ENCODE results near the gene THRAP3. TPM values are rescaled to one million over a fixed set of nuclear protein-coding genes. Genes with fewer than 3 reads are reported as not detected.

Gene THRAP3
- polyA plus RNA-seq, 1 donor from 2014 or later: 97.9 TPM

DNA sequence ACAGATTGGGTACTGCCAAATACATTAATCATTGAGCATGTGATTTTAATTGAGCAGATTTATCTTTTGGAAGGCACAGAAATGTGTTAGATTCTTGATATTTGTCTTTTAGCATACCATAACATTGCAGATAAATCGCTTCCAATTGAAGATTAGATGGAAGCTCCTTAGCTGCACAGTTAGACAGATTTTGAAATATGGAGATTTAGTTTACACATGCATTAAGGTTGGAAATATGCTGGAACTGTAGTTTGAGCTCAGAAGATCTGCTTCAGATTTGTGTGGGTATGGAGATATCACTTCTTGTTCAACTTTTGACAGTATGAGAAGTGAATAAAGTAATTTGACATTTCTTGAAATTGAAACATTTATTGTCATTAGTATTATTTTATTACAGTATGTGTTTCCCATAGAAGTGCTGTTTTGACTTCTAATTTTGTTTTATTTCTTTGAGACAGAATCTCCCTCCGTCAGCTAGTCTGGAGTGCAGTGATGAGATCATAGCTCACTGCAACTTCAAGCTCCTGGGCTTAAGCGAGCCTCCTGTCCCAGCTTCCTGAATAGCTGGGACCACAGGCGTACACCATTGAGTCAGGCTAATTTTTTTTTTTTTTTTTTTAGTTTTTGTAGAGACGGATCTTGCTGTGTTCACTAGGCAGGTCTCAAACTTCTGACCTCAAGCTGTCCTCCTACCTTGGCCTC is 29.1 kb downstream of the THRAP3 start:
- Mint-ChIP-seq H3K4me3 (peak overlapping the region in 1 of 4 donors; percentile 65), H3K36me3 (peaks cover 4% of the 10 kb centered on the region), H3K27ac (no peak overlapping the region), H3K4me1 (peaks cover 36 to 66% (median 57%) of the 10 kb centered on the region in 3 donors), H3K9me3 (peaks cover 0 to 2% (median 0%) of the 10 kb centered on the region in 3 donors), H3K27me3 (no peaks in the 10 kb centered on the region)

DNA sequence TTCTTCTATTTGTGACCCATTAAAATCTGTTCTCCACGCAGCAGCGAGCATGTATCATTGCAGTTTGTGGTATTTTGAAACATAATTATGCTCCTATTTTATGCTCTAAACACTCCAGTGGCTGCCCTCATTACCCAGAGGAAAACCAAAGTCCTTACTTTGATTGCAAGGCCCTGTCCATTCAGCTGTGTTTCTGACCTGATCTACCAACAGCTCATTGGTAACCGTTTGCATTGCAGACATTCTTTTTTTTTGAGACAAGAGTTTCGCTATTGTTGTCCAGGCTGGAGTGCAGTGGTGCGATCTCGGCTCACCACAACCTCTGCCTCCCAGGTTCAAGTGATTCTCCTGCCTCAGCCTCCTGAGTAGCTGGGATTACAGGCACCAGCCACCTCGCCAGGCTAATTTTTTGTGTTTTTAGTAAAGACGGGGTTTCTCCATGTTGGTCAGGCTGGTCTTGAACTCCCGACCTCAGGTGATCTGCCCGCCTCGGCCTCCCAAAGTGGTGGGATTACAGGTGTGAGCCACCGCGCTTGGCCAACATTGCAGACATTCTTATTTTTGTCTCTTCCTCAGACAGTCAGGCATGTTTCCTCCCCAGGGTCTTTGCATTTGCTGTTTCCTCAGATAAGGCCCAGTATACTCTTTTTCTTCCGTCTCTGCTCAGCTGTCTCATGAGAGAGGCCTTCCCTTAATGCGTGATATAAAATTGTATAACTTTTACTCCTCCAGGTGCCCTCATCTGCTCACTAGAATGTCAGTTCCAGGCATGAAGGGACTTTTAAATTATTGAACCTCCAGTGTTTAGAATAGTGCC is 32.5 kb downstream of the THRAP3 start:
- Mint-ChIP-seq H3K27ac (peak overlapping the region; percentile 65 to 92 (median 81)), H3K27me3 (no peaks in the 10 kb centered on the region), H3K36me3 (peaks cover 2% of the 10 kb centered on the region), H3K4me1 (peaks cover 32 to 54% (median 44%) of the 10 kb centered on the region in 3 donors), H3K9me3 (peaks cover 0 to 2% (median 0%) of the 10 kb centered on the region in 3 donors), H3K4me3 (peak overlapping the region in 2 of 4 donors; percentile 43 to 81)

DNA sequence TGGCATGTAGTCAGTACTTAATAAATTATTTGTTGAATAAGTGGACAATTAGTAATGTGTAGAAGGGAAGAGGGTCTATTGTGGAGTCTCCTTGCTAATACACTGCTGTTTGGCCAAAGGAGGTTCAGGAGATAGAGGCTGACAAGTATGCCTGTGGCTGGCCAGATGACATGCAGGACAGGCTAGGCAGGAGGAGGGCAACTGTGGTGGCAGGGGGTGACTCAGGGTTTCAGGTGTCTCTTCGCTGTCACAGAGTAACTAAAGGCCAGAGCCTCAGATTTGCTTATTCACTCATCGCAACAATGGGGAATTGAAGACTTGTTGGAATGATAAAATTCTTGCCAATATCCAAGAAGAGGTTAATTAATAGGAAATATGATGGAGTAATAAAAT is 33.1 kb downstream of the THRAP3 start:
- Mint-ChIP-seq H3K27ac (peak overlapping the region; percentile 65 to 98 (median 92)), H3K36me3 (peaks cover 2% of the 10 kb centered on the region), H3K9me3 (peaks cover 0 to 2% (median 0%) of the 10 kb centered on the region in 3 donors), H3K27me3 (no peaks in the 10 kb centered on the region), H3K4me1 (peaks cover 32 to 53% (median 41%) of the 10 kb centered on the region in 3 donors), H3K4me3 (peak overlapping the region in 3 of 4 donors; percentile 43 to 81 (median 72))

DNA sequence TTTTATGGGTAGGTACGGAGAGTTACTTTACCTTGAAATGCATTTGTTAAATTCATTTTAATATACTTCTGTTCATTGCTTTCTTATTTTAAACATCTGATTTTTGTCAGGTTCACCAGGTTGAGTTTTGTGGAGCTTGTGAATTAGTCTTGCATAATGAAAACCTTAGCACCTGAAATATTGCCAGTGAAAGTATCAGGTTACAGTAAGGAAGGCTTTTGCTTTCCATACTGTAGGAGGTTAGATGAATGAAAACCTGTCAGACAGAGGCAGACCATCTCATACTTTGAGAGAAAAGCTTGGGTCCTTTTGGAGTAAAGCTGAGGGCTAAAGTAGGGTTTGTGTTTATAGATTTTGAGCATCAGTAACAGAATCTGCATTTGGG is 34.7 kb downstream of the THRAP3 start:
- Mint-ChIP-seq H3K4me3 (peak overlapping the region in 1 of 4 donors; percentile 52), H3K4me1 (peaks cover 28 to 51% (median 35%) of the 10 kb centered on the region in 3 donors), H3K9me3 (peaks cover 0 to 2% (median 0%) of the 10 kb centered on the region in 3 donors), H3K27me3 (no peaks in the 10 kb centered on the region), H3K36me3 (peaks cover 2% of the 10 kb centered on the region), H3K27ac (peak overlapping the region; percentile 76 to 98 (median 92))

DNA sequence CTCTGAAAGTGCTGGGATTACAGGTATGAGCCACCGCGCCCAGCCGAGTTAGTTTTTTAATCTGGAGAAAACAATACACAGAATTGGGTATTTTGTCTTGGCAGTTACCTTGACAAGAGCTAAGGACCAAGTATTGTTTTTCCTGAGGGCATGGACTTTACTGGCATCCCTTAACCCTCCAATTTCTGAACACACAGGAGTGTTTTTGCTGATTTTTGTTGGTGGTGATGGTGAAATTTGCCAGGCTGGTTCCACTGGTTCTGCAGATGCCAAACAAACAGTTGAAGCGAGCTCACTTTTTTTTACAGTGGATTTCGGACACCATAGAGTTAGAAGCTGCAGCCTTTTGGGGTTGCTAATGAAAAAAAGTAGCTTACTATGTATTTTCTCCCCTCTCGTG is 44.7 kb downstream of the THRAP3 start:
- Mint-ChIP-seq H3K27ac (peak overlapping the region in 2 of 3 donors; percentile 21 to 47), H3K4me1 (peaks cover 7 to 9% (median 7%) of the 10 kb centered on the region in 3 donors), H3K4me3 (no peak overlapping the region), H3K9me3 (no peaks in the 10 kb centered on the region), H3K36me3 (peaks cover 3% of the 10 kb centered on the region), H3K27me3 (no peaks in the 10 kb centered on the region)

DNA sequence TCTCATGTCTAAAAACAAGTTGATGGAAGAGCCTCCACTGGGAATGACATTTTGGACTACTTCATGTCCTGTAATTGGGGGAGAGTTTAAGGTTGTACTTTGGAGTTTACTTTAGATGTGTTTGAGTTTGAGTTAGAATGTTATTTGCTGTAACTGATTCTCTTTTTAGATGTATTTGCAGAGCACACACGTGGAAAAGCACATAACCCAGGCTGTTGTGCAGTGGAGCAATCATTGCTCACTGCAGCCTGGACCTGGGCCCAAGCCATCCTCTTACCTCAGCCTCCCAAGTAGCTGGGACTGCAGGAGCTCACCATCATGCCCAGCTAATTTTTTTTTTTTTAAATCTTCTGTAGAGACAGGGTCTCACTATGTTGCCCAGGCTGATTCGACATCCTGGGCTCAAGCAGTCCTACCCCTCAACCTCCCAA is 45.2 kb downstream of the THRAP3 start:
- H3K27ac Mint-ChIP-seq: peak overlapping the region in 2 of 3 donors; percentile 21 to 47
- no peaks in the 10 kb centered on the region for H3K27me3 Mint-ChIP-seq
- peaks cover 2 to 9% (median 7%) of the 10 kb centered on the region in 3 donors for H3K4me1 Mint-ChIP-seq
- H3K9me3 Mint-ChIP-seq: no peaks in the 10 kb centered on the region
- H3K36me3 Mint-ChIP-seq: peaks cover 3% of the 10 kb centered on the region
- H3K4me3 Mint-ChIP-seq: no peak overlapping the region

DNA sequence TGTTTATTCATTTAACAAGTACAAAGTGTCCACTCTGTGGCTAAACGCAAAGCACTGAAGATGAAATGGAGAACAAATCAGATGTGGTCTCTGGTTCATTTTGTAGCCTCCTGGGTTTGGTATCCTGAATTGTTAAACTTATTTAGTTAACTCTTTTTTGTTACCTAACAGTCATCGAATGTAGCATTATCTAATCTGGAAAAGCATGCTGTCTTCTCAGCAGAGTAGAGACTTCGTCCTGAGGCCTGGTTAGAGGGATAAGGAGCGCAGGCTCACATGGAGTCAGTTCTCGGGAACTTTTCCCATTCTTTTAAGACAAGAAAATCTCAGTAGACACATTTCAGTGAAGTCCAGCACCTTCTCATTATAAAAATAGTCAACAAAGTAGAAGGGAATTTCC is 48.8 kb downstream of the THRAP3 start:
- H3K27ac Mint-ChIP-seq: no peak overlapping the region
- peaks cover 4 to 9% (median 7%) of the 10 kb centered on the region in 3 donors for H3K4me1 Mint-ChIP-seq
- no peak overlapping the region for H3K4me3 Mint-ChIP-seq
- H3K36me3 Mint-ChIP-seq: no peaks in the 10 kb centered on the region
- no peaks in the 10 kb centered on the region for H3K27me3 Mint-ChIP-seq
- no peaks in the 10 kb centered on the region for H3K9me3 Mint-ChIP-seq

DNA sequence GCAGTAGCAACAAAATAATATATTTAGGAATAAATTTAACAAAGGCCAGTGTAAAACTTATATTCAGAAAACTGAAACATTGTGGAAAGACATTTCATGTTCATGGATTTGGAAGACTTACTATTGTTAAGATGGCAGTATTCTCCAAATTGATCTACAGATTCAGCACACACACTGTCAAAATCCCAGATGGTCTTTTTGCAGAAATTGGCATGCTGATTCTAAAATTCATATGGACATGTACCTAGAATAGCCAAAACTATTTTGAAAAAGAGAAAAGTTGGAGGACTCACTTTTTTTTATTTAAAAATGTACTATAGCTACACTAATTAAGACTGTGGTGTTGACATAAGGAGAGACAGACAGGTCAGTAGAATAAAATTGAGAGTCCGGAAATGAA is 50.0 kb downstream of the THRAP3 start:
- H3K4me3 Mint-ChIP-seq: no peak overlapping the region
- H3K27ac Mint-ChIP-seq: no peak overlapping the region
- H3K36me3 Mint-ChIP-seq: no peaks in the 10 kb centered on the region
- H3K9me3 Mint-ChIP-seq: no peaks in the 10 kb centered on the region
- peaks cover 4 to 6% (median 4%) of the 10 kb centered on the region in 3 donors for H3K4me1 Mint-ChIP-seq
- no peaks in the 10 kb centered on the region for H3K27me3 Mint-ChIP-seq

DNA sequence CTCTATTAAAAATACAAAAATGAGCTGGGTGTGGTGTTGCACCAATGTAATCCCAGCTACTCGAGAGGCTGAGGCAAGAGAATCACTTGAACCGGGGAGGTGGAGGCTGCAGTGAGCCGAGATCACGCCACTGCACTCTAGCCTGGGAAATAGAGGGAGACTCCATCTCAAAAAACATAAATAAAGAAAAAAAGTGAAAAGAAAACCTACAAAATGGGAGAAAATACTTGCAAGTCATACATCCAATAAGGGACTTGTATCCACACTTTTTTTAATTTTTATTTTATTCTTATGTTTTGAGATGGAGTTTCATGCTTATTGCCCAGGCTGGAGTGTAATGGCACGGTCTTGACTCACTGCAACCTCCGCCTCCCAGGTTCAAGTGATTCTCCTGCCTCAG is 52.4 kb downstream of the THRAP3 start:
- Mint-ChIP-seq H3K27me3 (no peaks in the 10 kb centered on the region), H3K9me3 (no peaks in the 10 kb centered on the region), H3K36me3 (no peaks in the 10 kb centered on the region), H3K4me1 (peaks cover 0 to 6% (median 2%) of the 10 kb centered on the region in 3 donors), H3K27ac (peak overlapping the region in 1 of 3 donors; percentile 43), H3K4me3 (no peak overlapping the region)

DNA sequence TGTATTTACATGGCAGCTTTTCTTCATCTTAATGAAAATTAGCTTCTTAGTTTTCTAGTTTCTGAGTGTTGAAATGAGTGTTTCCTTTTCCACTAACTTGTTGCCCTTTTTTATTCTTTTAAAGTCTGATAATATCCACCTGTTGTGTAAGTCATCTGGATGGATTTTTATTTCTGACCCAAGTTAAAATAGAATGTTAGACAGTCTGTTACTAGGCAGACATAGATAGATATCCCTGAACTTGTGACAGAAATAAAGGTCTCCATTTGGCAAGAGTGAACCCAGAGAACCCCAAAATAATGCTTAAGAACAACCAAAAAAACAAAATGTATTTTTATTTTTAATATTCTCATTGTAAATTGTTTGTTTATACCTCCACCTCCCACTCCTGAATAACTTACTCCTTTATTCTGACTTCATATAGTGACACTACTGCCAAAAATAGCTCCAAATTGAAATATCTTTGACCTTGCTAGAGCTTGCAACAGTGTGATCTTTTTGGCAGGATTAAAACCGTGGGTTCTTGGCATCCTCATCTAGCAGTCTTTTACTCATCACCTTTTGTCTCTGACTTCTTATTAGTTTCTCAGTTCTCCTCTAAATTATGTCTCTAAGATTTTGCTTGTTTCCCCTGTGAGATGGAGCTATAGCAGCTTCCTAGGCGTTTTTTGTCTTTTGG is 55.0 kb downstream of the THRAP3 start:
- no peaks in the 10 kb centered on the region for H3K9me3 Mint-ChIP-seq
- H3K36me3 Mint-ChIP-seq: no peaks in the 10 kb centered on the region
- peak overlapping the region in 2 of 3 donors; percentile 59 to 84 for H3K27ac Mint-ChIP-seq

DNA sequence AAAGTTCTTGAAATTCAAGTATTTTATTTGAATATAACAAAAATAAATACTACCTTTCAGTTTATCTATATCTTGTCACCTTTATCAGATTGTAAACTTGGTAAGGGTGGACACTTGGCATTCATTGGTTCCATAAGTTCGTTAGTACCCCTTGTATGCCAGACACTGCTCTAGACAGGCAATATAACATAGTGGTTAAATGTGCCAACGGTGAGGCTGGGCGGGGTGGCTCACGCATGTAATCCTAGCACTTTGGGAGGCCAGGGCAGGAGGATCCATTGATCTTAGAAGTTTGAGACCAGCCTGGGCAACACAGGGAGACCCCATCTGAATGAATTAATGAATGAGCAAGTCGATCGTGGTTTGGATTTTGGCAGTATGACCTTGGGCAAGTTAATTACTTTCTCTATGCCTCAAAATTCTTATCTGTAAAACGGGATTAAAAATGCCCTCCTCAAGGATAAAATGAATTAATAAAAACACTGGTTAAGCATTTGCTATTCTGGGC is 55.6 kb downstream of the THRAP3 start:
- H3K4me1 Mint-ChIP-seq: peaks cover 2 to 6% (median 2%) of the 10 kb centered on the region in 3 donors
- no peaks in the 10 kb centered on the region for H3K9me3 Mint-ChIP-seq
- H3K27me3 Mint-ChIP-seq: no peaks in the 10 kb centered on the region
- H3K4me3 Mint-ChIP-seq: no peak overlapping the region
- H3K36me3 Mint-ChIP-seq: no peaks in the 10 kb centered on the region
- H3K27ac Mint-ChIP-seq: peak overlapping the region in 2 of 3 donors; percentile 65 to 84

More for the DNA sequence above, 55.0 kb downstream of the THRAP3 start:
- Mint-ChIP-seq H3K4me3 (no peak overlapping the region), H3K27me3 (no peaks in the 10 kb centered on the region), H3K4me1 (peaks cover 2 to 6% (median 2%) of the 10 kb centered on the region in 3 donors)

DNA sequence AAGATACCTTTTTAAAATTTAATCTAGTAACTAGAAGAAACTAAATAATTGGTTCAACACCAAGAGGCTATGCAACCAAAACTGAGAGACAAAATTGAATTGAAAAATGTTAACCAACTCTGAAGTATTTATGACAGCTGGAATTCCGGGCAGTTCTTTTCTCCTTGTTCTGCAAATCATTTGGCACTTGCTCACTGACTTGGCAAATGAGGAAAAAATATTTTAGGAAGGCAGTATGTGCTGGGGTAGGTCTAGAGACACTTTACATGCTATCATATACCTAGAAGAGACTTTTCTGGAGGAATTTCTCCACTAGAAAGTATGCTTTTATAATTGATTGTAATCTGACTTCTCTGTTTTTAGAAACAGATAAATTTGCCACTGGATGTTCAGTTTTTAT is 59.8 kb downstream of the THRAP3 start:
- Mint-ChIP-seq H3K27ac (peak overlapping the region in 2 of 3 donors; percentile 39 to 51), H3K36me3 (no peaks in the 10 kb centered on the region), H3K9me3 (no peaks in the 10 kb centered on the region), H3K27me3 (no peaks in the 10 kb centered on the region), H3K4me1 (peaks cover 0 to 11% (median 5%) of the 10 kb centered on the region in 3 donors), H3K4me3 (no peak overlapping the region)

DNA sequence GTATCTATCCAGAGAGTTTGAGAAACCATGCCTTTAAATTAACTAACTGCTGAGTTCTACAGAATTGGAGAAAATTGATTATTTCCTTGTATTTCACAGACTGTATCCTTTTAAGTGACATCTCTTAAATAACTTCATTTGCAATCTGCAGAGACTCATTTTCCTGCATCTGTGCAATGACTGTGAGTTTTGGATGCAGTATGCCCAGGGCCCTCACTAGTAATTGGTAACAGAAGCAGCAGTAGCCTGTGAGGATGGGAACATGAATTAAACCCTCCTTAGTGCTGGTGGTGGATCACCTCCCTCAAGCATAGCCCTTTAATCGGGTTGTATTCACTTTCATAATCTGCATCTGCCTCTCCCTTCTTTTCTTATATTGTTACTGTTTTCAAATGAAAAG is 60.3 kb downstream of the THRAP3 start:
- Mint-ChIP-seq H3K4me1 (peaks cover 0 to 11% (median 5%) of the 10 kb centered on the region in 3 donors), H3K4me3 (no peak overlapping the region), H3K9me3 (no peaks in the 10 kb centered on the region), H3K27me3 (no peaks in the 10 kb centered on the region), H3K27ac (peak overlapping the region in 2 of 3 donors; percentile 39 to 51), H3K36me3 (no peaks in the 10 kb centered on the region)

DNA sequence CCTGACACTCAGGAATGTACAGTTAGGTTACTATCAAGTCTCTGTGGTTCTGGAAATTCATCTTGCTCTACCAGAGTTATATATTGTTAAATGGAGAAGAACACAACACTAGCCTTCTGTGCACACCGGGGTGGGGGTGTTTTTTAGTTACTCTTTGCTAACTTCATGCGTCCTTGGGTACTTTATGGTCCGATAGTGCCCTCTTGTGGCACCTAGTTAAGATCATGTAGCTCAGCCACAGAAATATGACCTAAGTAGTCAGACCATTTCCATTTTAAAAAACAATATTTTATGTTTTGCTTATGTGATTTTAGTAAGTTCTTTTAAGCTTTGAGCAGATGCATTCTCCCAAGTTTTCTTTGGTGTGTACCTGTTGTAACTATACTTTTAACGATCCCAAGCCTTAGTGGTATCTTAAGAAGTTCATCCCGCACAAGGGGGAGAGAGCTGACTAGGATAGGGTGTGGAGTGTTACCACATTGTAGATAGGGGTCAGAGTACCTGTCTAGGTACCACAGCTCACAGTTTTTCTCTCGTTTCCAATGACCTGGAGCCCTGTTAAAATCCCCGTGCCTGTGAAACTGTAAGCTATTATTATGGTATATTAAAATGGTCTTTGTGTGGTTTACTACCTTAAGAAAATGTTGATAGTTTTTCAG is 61.3 kb downstream of the THRAP3 start:
- Mint-ChIP-seq H3K4me3 (no peak overlapping the region), H3K9me3 (no peaks in the 10 kb centered on the region), H3K27ac (peak overlapping the region; percentile 3 to 68 (median 54)), H3K36me3 (no peaks in the 10 kb centered on the region), H3K27me3 (no peaks in the 10 kb centered on the region), H3K4me1 (peaks cover 0 to 6% (median 5%) of the 10 kb centered on the region in 3 donors)

Data from IgD-negative memory B cell (primary cell).